GM19468 (cell line): ENCODE results near the gene SEMA6D.

ENCODE experiments used
- ATAC-seq: cut with Tn5 transposase; IDR thresholded peaks from one replicate; pipeline ENCODE4 v1.9.1; 2021; ENCODE audit warnings: mild to moderate bottlenecking, moderate library complexity, moderate number of reproducible peaks; ENCODE audit not compliant: unreplicated experiment; ENCODE audit errors: extremely low read depth

The SEMA6D gene

DNA sequence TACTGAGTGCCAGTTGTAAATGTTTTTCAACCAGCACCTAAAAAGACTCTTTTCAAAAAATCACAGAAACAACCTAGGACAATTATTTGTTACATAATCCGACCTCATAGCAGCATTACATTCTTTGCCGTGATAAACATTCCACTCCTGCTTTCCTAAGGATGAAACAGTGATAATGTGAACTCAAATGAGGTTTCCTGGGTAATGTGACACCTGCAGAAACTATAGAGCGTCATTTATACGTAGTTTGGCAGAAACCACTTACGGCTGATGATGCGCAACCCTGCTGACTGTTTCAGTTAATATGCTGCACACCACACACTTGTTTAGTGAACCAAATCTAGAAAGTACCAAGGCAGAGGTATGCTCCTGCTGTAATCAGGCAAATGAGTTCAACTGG is 55.8 kb downstream of the SEMA6D start:
- ATAC-seq: no peak

DNA sequence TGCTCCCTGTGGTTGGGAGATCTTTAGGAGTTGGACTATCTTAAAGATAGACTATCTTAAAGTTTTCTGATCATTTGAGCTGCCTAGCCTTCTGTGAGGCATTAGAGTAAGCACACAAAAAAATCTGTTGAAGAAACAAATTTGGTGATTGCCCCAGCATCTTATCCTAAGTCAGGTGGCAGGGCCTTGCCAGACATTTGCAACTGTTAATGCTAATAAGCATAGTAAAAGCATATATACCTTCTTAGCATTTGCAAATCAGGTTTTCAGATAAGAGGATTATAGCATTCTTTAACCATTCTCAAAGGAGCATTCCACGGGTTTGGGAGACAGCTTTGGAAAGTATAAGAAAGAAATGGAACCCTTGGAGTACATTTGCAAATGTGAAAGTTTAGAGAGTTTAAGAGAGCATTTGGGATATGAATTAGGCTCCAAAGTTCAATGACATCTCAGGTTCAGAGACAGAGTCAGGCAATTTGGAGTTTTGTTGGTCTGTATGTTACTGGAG is 61.0 kb downstream of the SEMA6D start:
- no peak for ATAC-seq

DNA sequence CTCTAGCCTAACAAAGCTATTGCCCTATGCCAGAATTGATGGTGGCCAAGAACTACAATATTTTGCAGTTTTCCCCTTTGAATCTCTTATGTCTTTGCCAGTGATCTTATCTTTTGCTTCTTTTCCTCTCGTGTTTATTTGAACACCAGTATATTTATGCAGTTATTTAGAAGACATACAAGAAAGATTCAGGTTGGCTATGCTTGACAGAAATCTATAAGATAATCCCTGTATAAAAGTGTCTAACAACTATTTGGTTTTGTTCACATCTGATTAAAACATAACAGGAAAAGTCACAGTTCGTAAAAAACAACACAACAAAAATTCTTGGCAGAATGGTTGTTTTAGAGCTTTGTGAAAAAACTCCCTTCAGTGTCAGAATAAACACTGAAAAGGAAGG is 63.7 kb downstream of the SEMA6D start:
- no peak for ATAC-seq

DNA sequence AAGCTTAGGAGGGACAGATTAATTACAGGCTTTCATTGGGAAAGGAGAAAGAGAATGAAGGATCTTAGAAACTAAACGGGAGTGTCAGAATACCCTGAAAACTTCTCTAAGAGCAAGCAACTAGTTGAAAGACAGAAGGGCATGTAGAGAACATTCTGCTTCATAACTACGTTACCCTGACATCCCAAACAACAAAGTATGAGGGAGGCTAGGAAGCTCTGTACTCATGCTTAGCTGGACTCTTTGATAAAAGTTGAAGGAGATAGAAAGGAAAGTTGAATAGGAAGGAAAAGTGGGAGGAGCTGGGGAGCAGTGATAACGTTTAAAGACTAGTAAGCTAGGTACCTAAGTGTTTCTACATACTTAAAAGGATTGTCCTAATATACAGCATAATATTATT is 64.2 kb downstream of the SEMA6D start:
- no peak for ATAC-seq

DNA sequence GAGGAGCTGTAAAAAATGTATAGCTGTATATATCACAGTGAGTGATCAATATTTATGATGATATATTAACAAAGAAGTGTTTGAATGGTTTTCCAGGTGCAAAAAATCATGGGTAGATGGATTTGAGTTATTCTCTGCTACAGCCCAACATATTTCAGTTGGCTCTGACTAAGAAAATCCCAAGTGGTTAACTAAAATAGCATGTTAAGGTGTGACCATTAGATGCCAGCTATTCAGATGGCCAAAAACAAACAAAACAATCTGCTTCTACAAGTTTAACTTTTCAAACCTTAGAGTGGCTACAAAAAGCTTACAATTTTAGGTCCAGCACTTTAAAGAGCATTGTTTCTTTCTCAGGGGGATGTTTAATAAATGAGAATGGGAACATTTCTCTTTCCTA is 67.5 kb downstream of the SEMA6D start:
- ATAC-seq: no peak

DNA sequence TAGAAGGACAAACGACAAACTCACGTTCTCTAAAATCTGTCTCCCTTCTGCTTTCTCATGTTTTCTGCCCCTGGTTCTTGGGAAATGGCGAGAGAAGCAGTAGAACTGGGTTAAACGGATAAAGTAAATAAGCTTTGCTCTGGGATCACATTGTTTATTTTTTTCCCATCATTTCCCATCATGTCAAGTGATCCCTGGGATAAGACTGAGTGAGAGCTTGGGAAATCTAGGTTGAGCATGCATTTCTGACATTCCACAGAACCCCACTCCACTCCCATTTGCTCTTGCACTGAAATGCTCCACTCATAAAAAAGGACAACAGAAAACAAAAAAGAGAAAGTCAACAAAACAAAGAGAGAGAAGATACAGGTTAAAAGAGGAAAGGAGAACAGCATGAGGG is 69.1 kb downstream of the SEMA6D start:
- ATAC-seq: no peak

DNA sequence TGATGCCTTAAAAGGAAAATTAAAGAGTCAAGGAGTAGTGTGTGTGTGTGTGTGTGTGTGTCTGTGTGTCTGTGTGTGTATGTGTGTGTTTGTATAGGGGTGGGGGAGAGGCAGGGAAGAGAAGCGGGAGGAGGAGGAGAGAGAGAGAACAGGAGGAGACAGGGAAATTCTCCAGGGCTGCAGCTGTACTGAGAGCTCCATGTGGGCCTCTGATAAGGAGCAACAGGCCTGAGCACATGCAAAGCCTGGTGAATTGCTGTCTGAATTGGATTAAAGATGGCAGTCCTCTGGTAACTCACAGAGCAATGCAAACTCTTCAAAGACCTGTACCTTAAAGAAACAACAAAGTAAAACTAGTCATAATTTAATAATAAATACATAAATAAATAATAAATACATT is 70.6 kb downstream of the SEMA6D start:
- ATAC-seq: no peak

DNA sequence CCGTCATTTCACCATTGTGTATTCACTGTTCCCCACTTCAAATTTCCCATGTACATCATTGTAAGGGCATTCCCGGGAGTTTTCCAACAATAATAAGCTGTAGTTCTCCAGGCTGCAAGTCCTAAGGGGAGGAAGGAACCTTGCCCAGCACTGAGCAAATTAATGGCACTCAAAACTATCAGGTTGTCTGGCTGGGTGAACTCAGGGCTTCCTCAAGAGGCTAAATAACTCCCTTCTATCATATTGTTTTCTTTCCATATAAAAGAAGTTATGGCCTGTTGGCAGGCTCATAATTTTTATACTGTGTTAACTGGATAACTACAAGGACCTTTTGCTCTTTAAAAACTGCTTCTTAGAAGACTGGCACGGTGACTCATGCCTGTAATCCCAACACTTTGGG is 71.4 kb downstream of the SEMA6D start:
- no peak for ATAC-seq

DNA sequence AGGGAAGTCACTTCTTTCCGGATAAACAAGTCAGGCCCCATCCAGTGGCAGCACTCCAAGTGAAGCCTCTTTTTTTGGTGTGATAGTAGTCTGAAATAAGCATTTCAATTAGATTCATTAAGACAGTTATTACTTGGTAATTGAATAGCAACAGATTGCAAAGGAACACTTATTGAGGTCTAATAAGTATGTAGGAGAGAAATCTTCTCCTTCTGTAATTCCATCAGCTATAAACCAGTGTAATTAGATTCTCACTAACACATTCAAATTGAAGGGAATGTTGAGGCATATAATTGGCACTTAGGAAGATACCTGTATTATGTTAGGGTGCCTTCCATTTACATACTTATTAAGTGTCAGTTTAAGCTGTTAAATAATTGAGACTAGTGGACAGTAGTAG is 73.9 kb downstream of the SEMA6D start:
- no peak for ATAC-seq

DNA sequence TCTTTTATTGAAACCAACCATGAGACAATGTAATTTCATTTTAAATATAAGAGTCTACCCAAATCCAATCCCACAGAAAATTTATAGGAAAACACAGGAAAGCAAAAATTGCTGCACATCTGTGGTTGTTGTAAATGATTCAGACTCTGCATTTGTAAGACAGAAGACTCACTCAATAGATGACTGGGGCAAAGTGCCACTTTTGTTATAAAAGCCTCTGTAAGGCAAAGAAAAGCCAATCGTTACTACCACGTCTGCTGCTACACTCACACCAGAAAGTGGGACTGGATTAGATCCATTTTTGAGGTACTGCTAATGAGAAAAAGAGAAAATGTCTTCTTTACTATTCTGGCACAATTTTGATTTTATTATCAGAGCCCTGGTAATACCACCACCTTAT is 74.9 kb downstream of the SEMA6D start:
- no peak for ATAC-seq

DNA sequence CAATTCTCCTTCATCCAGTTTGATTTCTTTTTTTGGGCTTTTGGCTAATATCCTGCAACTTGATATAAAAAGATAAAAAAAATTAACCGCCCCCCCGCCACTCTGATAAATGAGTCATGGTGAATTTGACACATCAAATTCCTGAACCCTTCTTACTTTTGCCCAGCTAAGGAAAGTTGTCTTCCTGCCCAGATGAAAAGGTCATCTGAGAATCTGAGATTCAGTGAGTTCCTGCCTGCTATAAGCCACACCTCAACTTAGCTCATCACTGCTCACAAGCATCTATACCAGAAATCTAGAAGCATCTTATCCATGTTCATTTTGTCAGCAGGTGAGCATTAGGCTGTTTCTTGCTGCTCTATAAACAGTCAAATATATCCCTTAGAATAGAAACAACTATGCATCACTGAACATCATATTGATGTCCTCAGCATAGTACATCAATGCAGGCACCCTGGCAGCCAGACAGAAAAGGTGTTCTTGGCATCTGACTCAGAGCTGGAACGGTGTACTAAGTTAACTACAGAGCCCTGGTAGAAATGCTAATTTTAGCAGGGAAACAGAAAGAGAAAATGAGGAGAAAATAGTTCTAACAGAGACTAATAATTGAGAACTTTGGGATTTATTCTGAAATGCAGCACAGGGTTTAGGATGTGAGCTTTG is 77.1 kb downstream of the SEMA6D start:
- no peak for ATAC-seq

DNA sequence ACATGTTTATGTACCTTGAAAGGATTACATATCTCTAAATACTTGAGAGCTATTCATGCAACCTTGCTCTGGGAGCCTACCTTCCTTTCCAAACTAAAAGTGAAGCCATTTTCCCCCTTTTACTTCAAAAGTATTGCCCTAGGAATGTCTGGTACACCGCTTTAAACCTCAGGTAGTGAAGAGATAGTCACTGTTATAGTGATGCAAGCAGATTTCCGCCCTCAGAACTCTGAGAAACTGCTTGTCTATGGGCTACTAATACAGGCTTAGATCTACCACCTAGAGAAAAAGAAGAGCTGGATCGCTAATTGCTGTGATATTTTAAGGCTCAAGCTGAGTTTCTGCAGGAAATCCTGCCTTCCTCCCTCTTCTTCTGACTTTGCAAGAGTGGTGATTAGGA is 78.6 kb downstream of the SEMA6D start:
- ATAC-seq: no peak

DNA sequence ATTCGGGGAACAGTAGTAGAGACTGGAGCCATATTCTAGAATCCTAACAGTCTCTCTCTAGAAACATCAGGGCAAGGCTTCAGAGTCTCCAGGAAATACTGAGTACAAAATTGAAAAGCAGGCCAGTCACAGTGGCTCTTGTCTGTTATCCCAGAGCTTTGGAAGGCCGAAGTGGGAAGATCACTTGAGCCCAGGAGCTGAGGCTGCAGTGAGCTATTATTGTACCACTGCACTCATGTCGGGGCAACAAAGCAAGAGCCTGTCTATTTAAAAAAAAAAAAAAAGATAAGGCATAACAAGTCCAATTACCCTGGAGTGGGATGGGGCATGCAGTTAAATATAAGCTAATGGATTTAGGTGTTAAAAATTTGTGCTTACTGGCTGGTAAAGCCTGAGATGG is 79.0 kb downstream of the SEMA6D start:
- ATAC-seq: no peak

DNA sequence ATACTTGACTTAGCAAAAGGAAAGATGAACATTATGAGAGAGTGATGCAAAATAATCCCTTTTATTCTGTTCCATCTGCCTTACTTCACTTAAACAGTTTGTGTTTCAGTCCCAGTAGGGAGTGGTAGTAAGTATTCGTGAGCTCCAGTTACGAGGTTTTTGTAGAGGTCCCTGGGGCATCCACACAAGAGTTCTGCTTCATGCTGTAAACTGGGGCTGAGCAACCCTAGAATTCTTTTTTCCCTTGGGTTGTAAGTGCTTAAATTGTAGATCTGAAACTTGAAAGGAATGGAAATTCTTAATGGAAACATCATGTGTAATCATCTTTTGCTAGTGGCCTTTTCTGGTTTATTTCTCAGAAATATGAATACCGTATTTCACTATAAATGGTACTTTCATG is 79.5 kb downstream of the SEMA6D start:
- no peak for ATAC-seq

DNA sequence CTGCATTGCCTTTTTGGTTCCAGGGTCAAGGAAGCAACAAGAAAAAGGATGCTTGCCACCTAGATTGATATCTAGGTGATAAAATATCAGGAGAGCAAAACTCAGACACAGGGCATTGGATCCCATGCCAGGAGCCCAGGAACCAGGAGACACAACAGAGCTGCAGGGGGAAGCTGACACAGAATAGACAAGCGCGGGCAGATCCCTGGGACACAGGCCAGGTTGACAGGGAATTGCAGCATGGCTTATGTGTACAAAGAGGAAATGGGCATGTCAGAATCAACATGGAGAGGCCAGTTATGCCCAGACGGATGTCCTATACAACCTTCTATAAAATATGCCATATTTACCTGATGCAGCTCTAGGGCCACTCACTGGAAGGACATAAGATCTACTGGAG is 84.2 kb downstream of the SEMA6D start:
- ATAC-seq: no peak

DNA sequence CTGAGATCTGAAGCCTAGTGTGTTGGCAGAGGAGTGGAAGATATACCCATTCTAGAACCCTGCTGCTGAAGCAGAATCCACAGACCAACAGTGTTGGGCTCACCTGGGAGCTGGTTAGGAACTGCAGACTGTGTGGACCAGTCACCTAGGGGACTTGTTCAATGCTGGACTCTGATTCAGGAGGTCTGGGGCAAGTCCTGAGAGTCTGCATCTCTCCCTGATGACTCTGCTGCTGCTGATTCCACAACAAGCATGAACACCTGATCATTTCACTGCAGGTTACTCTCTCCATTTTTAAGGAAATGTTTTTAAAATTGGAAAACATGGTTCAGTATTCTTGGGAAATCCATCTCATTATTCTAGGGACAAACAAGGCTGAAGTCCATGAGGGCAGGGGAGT is 84.9 kb downstream of the SEMA6D start:
- ATAC-seq: no peak

DNA sequence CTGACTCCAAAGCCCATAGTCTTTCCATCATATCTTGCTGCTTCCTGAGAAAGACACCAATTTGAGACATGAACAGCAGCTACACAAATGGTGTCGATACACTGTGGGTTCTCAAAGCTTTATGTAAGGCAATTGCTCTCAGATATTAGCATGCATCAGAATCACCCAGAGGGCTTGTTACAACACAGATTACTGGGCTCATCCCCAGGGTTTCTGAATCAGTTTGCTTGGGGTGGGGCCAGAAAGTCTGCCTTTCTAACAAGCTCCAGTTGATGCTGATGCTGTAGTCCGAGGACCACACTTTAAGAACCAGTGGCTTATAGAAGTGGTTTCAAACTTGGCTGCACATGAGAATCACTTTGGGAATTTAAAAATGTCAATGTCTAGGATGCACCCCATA is 86.5 kb downstream of the SEMA6D start:
- ATAC-seq: no peak

DNA sequence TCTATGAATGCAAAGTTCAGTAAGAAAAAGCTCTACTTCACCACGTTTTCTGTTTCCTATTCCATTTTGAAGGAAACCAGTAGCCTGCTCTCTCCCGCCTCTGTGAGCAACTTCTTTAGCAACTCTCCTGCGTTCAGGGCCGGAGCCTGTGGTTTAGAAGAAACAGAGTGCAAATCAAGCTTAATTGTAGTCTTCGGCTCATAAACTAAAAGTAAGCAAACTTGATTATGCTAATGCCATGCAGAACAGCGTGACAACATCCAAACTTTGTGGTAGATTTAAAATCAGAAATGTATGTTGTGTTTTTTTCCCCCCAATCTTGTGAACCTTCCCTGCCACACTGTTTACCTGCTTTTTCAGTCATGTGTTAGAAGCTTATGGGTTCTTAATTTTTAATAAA is 87.4 kb downstream of the SEMA6D start:
- ATAC-seq: no peak

DNA sequence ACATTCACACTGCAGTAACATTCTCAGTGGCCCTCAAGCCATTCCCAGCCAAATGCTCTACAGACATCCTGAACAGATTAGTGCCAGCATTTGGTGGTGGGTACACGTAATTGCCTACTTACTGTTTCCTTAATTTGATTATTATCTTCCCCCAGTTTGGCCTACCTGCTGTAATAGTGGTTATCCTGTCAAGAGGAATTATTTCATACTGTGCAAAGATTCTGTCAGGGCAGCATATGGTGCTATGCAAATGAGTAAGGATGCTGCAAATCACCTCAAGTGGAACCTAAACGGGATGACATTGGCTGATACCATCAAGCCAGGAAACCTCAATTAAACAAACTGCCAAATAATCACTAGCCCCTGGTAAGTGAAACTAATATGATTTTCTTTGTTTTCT is 88.7 kb downstream of the SEMA6D start:
- no peak for ATAC-seq

DNA sequence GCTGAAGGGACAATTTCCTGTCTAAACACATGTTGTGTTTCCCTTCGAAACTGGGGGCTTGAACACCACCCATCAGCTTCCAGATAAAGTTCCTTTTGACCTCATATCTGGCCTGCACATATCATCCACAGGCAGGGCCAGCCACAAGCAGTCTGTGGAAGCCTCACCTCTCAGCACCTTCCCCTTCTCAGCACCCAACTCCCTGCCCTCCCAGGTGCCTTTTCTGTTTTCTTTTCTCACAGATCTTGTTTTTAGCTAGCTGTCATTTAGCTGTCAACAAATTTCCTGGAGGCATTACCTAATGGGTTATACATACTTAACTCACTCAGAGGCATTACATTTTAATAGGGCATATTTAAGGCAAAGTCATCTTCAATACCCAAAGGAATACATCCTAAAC is 93.9 kb downstream of the SEMA6D start:
- no peak for ATAC-seq

DNA sequence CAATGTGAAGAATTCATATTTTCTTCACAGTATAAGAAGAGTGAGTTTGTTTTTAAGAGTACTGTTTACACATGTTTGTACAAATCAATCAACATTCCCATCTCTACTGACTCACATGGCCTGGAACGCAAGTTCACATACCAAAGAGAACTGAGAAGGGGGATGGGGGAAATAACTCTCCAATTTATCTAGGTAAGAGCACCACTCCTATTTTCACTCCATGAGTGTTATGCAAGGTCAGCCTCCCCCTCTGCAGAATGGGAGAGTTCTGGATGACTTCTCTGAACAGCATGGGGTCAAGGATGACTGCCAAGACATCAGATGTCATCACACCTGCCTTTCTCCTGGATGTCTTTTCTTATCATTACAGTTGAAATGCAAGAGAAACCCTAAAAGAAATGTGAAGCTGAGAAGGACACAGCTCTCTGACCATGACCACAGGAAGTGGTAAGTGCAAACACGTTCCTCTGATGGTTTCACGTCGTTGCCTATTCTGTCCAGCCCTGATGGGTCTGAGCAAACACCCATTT is 95.2 kb downstream of the SEMA6D start:
- peak; percentile 63 for ATAC-seq

DNA sequence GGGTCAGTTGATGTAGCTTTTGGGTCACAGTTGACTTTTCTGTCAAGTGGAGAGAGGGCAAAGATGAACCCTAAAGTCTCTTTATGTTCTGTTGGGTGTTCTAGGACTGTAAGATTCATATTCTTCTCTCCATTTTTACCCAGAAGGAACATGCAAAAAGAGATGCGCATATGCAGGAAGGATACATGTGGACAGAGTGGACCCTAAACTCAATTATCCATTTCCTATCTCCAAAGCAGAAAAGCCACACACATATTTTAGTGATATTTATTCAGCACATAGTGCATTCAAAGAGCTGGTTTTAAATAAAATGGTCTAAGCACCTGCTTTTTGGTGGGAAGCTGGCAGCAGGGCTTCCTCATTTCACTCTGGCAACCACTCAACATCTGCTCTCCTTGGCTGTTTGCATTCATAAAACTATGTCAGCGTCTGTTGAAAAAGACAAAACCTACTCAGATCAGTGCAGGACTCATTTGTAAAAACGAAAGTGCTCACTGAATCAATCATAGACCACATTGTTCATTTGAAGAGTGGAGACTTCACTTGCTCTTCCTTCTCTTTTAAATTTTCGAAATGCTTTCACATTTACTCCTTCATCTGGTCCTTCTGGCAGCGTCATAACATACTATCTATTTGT is 96.6 kb downstream of the SEMA6D start:
- peak; percentile 85 for ATAC-seq
